ENCODE data around the gene PRSS33.

DNA sequence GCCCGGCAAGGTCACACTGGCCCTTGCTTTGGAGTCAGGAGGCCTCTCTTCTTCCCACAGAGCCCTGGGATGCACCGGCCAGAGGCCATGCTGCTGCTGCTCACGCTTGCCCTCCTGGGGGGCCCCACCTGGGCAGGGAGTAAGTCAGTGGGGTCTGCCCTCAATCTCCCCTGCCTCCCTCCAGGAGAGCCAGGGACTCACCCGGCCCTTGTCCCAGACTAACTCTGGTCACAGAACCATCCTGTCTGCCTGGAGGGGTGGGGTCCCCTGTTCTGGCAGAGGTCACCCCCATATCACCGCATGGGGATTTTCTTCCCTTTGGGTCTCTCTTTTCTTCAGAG lies 43.0 kb upstream of the PRSS33 start:
- no peak for TF ChIP-seq TAF1 (IDR thresholded peaks at IDR 0.05; ENCODE audit: borderline replicate concordance, low read depth, low read length)
- TF ChIP-seq EP300 (IDR thresholded peaks at IDR 0.05; ENCODE audit: borderline replicate concordance in 1 of 2, low read depth in 1 of 2, low read length in 1 of 2): no peak
- no peak for TF ChIP-seq CTCF (IDR thresholded peaks at IDR 0.05)
- TF ChIP-seq NFIC (IDR thresholded peaks at IDR 0.05; ENCODE audit: borderline replicate concordance): no peak
- TF ChIP-seq RAD21 (IDR thresholded peaks at IDR 0.05; ENCODE audit: low read length): no peak

Data from SK-N-SH (cell line).